ELR (cell line): ENCODE results near the gene RRP9.

ENCODE experiments used
- DNase-seq: peaks from one replicate; pipeline ENCODE4 v3.0.0-alpha.2; 2015; ENCODE audit warnings: low read depth

The RRP9 gene

DNA sequence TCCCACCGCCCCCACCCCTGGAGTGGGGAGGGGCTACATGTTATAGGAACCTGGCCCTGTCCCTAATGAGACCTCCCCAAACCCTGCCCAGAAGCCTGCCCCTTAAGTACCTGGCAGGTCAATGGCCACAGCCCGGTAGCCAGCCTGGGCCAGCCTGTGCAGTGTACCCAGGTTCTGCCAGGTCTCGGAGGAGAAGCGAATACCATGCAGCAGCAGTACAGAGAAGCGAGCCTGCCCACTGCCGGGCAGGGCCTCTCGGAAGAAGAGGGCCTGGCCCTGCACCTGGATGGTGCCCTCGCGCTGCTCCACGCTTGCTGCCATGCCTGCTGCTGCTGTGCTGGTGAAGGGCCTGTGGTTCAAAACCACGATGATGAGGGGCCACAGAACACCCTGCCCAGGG, 29.6 kb upstream of the RRP9 start:
- no peak for DNase-seq

DNA sequence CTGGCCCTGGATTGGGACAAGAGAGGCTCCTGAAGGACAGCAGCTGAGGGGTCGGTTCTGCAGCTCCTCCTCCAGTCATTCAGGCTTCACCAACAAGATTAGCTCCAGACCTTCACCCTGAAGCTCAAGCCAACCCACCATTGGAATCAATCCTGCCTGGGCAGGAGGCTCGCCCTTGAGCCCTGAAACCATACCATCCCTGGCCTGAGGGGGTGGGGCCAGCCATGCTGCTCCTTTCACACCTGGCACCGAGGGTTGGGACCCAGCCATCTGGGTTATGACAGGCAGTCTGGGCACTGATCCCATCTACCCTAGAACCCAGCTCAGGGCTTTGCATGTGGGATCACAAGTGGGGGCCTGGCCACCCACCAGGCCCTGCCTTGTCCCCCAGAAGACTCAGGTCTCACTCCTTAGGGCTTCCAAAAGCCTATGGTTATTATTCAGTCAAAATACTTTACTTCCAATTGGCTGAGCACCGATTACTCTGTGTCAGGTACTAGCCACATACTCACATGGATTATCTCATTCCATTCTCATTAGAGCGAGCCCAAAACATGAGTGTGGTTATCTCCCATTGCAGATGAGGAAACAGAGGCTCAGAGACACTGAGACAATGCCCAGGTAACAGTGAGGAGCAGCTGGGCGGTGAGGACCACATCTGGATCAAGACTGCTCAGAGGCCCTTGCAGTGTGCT, 29.0 kb upstream of the RRP9 start:
- no peak for DNase-seq

DNA sequence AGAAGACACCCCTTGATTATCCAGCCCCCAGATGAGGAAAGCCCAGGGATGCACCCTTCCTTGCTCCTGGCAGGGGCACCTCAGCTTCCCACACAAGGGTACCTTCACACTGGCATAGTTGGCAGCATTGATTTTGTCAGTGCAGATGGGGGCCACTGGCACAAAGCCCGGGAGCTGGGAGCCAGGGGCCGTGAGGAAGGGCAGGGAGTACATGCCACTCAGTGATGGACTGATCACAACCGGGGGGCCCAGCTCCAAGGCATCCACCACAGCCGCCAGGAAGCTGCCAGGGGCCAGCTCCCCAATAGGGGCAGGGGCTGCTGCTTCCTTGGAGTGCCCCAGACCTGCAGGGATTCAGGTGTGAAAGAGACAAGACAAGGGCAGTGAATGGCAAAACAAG, 28.1 kb upstream of the RRP9 start:
- DNase-seq, result no peak

DNA sequence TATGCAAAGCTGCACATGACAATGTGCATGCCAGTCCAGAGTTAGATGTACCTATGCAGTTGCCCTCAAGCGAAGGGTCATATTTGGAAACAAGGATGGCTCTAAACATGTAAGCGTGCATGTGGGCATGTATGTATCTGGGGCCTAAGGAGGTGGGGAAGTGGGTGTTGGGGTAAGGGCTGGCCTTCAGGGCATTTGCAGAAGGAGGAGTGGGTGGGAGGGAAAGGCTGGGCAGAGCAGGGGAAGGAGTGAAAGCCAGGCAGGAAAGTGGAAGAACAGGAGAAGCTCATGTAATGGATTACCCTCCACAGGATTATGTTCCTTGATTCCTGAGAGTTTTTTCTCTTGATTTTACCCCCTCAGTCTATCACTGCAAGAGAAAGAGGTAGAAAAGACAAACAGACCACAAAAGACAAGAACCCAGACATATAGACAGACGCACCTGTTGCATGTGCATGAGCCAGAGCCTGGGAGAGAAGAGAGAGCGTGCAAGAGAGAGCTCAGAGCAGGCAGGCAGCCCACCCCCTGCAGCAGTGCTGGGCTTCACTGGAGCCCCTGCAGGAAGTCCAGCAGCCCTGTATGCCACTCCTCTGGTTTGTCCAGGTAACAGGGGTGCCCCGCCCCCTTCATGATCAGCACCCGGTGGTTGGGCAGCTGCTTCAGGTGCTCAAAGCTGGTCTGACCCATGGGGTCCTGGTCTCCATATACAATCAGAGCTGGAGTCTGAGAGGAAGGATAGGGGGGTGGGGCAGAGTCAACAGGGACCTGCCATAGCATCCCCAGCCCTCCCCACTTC, 27.4 kb upstream of the RRP9 start:
- DNase-seq, result no peak

DNA sequence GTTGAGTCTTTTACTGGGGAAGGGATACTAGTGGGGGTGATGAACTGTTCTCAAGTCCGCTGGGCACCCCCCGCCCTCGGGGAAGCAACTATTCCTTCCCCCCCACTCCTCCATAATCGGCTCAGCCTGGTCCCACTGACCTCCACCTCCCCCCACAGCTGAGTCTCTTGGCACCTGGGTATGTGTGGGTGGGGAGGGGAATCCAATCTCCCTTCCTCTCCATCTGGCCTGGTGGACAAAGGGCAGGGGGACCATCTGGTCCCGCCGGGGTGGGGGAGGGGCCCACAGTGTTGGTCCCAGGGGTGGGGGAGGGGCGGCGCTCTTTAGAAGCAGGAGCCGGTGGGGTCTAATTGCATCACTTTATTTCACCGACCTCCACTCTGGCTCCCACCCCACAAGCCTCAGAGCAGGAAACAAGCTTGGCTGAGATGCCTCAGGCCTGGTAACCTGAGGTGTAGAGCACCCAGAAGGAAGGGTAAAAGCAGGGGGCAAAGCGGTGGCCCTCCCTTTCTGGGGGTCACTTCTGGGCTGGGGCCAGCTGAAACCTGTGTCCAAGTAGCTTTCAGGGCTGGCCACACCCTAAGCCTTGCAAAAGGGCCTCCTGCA, 26.6 kb upstream of the RRP9 start:
- DNase-seq, result no peak

DNA sequence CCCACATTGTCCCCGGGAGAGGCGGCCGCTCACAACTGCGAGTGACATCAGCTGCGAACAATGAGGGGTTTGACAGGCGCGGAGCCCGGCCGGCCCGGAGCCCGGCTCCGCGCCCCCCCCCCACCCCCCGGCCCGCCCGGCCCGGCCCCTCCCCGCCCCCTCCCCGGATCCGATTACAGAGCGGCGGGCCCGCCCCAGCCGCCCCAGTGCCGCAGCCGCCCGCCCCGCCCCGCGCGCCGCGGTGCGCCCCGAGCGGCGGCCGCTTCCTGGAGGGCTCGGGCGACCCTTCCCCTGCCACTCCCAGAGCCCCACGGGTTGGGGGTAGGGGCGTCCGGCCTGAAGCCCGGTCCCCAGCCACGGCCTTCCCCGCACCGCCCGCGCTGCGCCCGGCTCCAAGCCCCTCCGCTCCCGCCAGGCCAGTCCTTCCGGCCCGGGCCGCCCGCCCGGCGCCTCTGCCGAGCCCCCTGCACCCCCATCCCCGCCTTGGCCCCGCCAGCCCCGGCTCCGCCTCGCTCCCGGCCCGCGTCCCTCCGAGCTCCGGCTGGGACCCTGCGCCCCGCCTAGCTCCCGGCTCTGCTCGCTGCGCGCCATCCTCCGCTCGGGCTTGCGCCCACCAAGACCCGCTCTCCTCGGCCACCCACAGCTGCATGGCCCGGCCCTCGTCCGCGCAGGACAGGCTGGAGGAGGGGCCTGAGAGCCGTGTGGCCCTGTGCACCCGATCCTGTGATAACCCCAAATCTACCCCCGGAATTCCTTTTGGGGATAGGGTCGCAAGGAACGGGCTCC, 25.9 kb upstream of the RRP9 start, which contains the start of gene PCBP4:
Gene PCBP4, minus strand, starts transcription at position 71 of the 786 bp plus-strand sequence. CDS start 6,214 bp downstream, outside the sequence.
- peak; percentile 51 for DNase-seq

DNA sequence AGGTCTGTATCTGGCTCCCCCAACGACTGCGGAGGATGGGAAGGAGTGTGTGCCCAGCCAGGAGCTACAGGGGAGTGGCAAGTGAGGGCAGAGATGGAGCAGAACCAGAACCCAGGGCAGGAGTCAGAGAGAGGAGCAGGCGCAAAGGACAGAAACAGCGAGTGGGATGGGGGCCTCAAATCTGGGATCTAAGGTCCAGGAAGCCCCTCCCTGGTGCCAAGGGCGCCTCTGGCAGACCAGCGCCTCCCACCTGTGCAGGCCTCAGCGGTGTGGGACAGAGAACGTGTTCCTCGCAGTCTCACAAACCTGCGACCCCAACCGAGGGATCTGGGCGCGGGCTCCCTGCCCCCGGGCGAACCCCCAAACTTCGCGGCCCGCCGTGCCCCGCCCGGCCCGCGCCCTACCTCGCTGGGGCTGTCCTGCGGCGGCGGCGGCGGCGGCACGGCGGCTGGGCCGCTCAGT, 25.2 kb upstream of the RRP9 start:
- DNase-seq, result no peak

DNA sequence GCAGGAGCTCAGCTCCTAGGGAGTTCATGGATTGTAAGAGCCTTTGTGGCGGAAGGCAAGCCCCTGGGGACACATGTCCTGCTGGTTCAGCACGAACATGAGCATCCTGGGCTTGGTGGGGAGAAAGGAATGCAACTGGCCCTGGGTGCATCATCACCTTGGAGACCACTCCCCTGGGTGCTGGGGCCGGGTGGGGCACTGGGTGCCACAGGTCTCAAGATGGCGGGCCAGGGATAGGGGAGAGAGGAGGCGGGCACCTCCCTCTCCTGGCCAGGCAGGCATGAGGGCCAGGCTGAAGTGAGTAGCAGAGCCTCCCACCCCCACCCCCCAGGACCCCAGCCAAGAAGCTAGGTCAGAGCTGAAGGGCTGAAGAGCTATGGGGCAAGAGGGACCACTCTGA, 24.8 kb upstream of the RRP9 start:
- DNase-seq, result no peak

DNA sequence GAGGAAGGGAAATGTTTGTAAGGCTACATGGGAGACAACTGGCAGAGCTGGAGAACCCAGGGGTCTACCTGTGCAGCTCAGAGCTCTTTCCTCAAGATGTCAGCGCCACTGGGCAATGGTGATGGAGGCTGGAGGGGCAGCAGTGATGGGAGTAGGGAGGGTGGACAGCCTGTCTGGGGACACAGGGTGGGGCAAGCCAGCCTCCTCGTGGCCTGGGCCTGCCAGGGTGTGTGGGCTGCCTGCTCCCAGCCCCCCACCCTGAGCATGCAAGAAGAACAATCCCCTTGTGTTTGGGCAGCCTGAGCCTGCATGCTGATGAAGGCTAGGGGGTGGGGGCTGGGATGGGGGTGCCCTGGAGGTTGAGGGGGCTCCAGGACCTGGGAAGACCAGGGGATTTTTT, 24.3 kb upstream of the RRP9 start:
- DNase-seq, result no peak

DNA sequence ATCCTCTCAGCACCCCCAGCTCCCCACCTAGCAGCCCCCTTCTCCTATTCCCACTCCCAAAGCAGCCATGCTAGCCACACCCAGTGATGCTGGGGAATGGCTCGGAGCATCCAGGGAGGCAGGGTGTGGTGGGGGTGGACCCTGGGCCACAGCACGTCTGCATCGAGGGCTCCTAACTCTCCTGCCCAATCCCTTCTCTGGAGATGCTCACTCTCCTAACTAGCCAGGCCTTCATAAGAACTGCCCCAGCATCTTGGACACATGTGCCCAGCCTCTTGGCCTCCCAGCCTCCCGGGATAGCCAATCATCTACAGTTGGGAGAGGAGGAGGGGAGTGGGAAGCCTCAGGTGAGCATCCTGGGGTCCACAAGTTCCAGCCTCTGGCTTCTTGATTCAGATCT, 22.8 kb upstream of the RRP9 start:
- no peak for DNase-seq

DNA sequence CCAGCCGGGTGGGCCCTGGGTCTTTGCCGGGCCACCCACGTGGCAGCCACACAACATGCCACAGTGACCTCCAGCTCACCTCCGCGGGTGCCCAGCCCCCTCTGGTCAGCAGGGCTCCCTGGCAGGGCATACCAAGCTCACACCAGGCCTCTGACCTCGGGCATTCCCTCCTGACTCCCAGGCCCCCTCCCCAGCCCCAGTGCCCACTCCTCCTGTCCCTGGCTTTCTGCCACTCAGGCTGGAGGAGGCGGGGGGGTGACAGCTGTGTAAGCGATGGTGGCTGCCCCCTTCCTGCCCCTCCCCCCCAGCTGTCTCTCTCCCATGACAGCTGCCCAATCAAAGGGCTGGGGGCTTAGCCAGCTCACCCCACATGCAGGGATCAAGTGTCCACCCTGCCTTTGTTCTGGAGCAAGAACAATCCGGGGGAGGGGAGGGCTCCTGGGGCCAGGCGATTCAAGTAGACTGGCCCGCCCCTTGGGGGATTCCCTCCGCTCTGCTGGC, 22.3 kb upstream of the RRP9 start:
- DNase-seq, result no peak

DNA sequence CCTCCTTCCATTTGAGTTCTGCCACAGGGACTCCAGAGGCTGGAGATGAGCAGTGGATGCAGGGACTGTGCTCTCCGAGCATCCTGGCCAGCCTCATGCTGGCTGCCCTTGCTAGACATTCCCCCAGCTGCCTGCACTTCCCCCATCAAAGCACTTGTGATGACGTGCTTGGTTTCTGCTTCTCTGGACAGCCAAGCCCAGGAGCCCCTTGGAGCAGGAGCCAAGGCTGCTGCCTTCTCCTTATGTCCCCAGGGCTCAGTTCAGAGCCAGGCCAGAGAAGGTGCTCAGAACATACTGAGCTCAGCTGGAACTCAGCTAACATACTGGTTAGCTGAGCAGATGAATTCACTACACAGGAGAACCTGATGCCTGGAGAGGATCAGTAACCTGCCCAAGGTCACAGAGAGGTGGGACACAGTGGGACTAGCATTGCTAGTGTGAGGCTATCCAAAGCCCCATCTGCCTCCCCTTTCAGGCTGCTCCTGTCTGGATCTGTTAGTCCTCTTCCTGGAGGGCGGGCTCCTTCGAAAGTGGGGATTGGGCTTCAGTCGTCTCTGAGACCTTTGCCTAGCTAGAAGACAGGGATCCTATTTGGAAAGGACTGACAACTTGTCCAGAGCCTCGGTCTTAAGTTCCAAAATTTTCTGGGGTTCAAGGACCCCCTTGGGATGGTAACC, 21.3 kb upstream of the RRP9 start:
- DNase-seq, result no peak

DNA sequence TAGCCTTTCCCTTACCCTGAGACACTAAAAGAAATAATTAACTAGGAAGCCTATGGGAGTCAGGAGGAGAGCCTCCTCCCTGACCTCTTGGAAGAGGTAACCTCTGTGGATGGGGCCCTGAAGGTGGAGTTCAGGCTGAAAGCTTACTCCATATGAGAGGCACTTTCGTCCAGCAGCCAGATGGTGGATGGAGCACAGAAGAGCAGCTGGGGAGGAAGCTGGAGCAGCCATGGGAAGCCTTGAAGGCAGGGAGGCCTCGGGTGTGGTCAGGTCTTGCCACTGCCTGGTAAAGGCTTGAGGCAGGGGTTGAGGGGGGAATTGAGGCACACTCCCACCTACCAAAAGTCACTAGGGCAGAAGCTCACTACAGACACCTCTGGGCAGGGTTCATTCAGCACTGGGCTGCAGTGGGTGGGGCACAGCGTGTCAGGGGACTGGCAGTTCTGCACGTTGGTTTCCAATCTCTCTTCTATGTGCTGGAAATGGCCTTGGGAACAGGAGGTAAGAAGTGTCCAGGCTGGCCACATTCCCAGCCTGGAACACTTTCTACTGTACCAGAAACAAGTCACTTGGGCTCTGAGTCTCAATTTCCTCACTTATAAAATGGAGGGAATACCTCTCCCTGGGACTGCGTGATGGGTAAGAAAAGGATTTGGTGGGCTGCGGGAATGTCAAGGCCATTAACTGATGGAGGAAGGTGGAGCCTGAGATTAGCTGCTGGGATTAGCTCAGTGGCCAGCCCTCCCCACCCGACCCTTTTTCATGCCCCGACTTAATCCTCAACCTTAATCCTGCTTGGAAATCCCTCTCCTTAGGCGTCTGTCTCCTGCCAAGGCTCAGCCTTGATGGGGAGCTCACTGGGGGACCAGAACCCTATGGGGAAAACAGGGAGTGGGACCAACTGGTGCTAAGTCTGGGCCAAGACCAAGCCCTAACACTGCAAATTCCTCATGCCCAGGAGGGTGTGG, 20.2 kb upstream of the RRP9 start:
- DNase-seq, result no peak

DNA sequence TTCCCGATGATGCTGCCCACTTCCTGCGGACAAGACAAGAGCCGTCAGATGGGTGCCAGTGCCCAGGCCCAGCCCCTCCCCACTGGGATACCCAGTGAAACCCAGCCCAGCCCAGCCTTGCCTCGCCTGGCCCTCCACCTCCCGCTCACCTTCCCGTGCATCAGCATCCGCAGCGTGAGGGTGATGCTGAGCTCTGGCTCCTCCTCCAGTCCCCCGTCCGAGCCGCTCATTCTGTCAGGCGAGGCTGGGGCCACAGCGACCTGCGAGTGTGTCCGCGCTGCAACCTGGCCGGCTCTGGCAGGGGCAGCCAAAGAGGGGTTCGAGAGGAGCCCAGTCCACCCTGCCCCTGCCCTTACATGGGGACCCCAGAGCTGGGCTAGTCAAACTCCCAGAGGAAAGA, 19.3 kb upstream of the RRP9 start:
- no peak for DNase-seq

DNA sequence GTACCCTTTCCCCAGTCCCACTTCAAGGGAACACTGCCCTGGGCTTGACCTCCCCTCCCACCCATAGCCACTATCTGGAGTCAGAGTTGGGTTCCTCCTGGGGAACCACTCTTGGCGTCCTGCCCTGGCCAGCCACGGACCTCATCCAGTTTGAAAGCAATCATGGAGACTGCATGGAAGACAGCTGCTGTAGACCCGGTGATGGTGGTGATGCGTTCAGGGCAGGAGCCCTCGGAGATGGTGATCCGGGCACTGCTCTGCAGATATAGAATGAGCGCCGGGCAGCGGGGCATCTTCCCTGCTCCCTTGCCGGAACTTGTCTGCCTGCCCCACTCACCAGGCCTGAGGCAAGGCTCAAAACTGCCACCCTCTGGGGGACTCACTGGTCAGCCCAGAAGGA, 18.7 kb upstream of the RRP9 start:
- no peak for DNase-seq

DNA sequence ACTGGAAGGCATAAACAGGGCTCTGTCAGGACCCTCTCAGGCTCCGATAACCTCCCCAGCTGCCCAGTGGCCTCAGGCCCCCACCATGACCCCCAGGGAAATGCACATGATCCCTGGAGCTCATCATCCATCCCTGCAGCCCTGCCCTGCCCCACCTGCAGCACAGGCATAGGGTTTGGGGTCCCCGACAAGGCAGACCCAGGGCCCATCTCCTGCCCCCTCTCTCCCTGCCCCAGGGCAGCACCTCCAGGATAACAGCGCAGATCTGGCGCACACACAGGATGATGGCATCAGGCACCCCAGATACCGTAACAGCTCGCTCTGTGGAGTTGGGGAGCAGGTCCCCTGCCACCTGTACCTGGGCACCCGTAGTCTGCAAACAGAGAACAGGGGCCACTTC, 17.9 kb upstream of the RRP9 start:
- no peak for DNase-seq

DNA sequence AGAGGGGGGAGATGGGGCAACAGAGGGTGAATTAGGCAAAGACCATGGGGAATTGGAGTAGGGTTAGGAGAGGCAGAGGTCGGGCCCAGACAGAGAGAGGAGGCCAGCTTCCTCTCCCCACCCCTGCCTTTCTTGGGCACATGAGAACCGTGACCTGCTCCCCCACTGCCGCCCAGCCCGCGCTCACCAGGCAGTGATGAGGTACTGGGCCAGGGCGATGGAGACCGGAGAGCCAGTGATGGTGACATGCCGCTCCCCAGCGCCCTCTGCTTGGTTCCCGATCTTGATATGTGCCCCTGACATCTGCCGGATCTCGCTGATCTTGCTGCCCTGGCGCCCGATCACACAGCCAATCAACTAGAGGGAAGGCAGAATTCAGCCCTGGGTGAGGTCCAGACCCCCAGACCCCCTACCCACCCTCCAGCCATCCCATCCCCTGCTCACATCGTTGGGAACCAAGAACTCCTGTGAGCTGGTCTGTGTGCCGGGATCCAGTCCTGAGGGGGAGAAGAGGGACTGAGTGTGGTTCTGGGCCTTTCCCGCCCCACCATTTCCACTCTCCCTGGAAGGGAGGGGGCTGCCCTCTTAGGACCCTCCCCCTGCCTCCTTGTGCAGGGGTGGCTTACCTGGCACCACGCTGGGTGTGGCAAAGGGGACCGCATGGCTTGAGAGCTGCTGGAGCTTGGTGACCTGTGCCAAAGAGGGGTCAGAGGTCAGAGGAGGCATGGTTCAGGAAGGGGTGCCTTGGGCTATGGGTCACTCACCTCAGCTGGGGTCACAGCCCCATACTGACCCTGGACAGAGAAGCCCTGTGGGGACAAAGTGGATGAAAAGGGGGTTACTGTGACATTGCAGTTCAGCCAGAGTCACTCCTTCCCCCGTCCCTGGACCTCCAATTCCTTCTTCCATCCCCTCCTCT, 17.2 kb upstream of the RRP9 start:
- DNase-seq, result no peak

DNA sequence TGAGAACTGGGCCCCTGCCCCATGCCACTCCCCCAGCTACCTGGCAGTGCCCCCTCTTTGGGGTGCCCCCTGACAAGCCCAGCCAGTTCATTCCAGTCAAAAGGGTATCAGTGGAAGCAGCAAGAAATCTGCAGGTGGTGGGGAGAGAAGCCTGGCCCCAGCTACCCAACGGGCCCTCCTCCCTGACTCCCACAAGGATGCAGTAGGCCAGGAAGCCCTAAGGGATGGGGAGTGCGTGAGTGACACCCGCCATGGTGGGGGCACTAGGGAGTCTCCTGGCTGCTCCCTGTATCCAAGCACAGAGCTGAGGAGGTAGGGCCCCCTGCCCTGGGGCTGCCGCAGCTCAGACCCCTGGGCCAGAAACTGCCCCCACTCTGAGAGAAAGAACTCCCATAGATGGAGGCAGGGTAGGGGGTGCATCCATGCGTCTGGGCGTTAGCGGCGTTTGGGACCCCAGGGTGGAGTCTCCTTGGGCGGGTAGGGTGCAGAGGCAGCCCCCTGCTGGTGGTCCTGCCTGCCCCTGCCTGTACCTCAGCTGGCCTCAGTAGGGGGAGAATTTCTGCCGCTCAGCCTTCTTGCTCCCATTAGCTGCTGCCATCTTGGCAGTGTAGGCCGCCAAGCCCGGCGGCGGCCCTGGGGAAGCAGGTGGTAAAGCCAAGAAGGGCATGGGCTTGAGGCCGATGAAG, 16.0 kb upstream of the RRP9 start:
- no peak for DNase-seq
